Keratinocyte (primary cell): ENCODE measurements around the gene MKS1. TPM values are rescaled to one million over a fixed set of nuclear protein-coding genes. Genes with fewer than 3 reads are reported as not detected.

Experiments
- DNase-seq: peaks from one replicate; pipeline ENCODE4 v3.0.0-alpha.2; 2011; ENCODE audit warnings: low read depth, missing footprints, low spot score
- FAIRE-seq: peaks from 2 replicates; lab custom pipeline; 2011; peaks lifted over from hg19 to GRCh38; lab: Jason Lieb, UNC
- H2AFZ ChIP-seq: 2 replicates; pipeline ENCODE4 v1.6.0; 2012; ENCODE audit warnings: low read length, control low read depth, inconsistent platforms; ENCODE audit not compliant: control insufficient read depth
- H3K27ac ChIP-seq: 2 replicates; pipeline ENCODE4 v1.5.1; 2011; ENCODE audit warnings: low read length; ENCODE audit not compliant: control insufficient read depth, insufficient read depth
- H3K27me3 ChIP-seq: 3 replicates; pipeline ENCODE4 v1.6.0; 2011; ENCODE audit warnings: low read length; ENCODE audit not compliant: control insufficient read depth, insufficient read depth; ENCODE audit errors: extremely low read depth
- H3K36me3 ChIP-seq, 2 experiments: 2 replicates in 1 of 2; 3 replicates in 1 of 2; pipeline ENCODE4 v1.5.1; 2011; ENCODE audit warnings: low read length in 2 of 2, mild to moderate bottlenecking in 1 of 2; ENCODE audit not compliant: control insufficient read depth in 2 of 2, insufficient read depth in 2 of 2; ENCODE audit errors: extremely low read depth in 1 of 2
- H3K4me1 ChIP-seq: 3 replicates; pipeline ENCODE4 v1.5.1; 2011; ENCODE audit warnings: low read length; ENCODE audit not compliant: control insufficient read depth, insufficient read depth; ENCODE audit errors: extremely low read depth
- H3K4me2 ChIP-seq: 3 replicates; pipeline ENCODE4 v1.6.0; 2011; ENCODE audit warnings: low read depth, low read length; ENCODE audit not compliant: control insufficient read depth, insufficient read depth; ENCODE audit errors: extremely low read depth
- H3K4me3 ChIP-seq, 3 experiments: fragments of 200-600 bp in 1 of 3; sonication (generic) in 1 of 3; 2 replicates in 2 of 3; 3 replicates in 1 of 3; pipeline ENCODE4 v1.5.1; 2011 to 2016; ENCODE audit warnings: low read length in 3 of 3, mild to moderate bottlenecking in 3 of 3, control low read depth in 2 of 3, inconsistent platforms in 1 of 3, low read depth in 1 of 3, mixed read lengths in 1 of 3, mixed run types in 1 of 3, moderate library complexity in 1 of 3; ENCODE audit not compliant: control insufficient read depth in 2 of 3, insufficient read depth in 2 of 3; ENCODE audit errors: extremely low read depth in 1 of 3
- H3K79me2 ChIP-seq: 2 replicates; pipeline ENCODE4 v1.6.0; 2012; ENCODE audit warnings: low read length; ENCODE audit not compliant: control insufficient read depth, insufficient read depth
- H3K9ac ChIP-seq: 3 replicates; pipeline ENCODE4 v1.6.0; 2011; ENCODE audit warnings: low read length; ENCODE audit not compliant: control insufficient read depth, insufficient read depth; ENCODE audit errors: extremely low read depth
- H3K9me1 ChIP-seq: 3 replicates; pipeline ENCODE4 v1.6.0; 2011; ENCODE audit warnings: low read length; ENCODE audit not compliant: control insufficient read depth, insufficient read depth; ENCODE audit errors: extremely low read depth
- H3K9me3 ChIP-seq: 2 replicates; pipeline ENCODE4 v1.5.1; 2012; ENCODE audit warnings: low read depth, low read length; ENCODE audit not compliant: control insufficient read depth
- H4K20me1 ChIP-seq: 3 replicates; pipeline ENCODE4 v1.6.0; 2011; ENCODE audit warnings: low read length; ENCODE audit not compliant: control insufficient read depth, insufficient read depth; ENCODE audit errors: extremely low read depth
- EZH2 ChIP-seq: IDR thresholded peaks from one replicate; pipeline ENCODE4 v1.6.1; 2012; ENCODE audit warnings: inconsistent platforms, mild to moderate bottlenecking, low read length, moderate library complexity
- dilution Hi-C: fragments of 300-500 bp; cut with MboI; formaldehyde crosslinking; loops from one replicate; pipeline ENCODE4 v1.7.0; 2020; ENCODE audit warnings: low sequenced_read_pairs; ENCODE audit not compliant: extremely low pct_ligation_motif_present
- polyA plus RNA-seq, 5 experiments: library from polyadenylated mRNA; depleted of rRNA in 3 of 5; stranded (reverse) in 3 of 5; stranded (forward) in 1 of 5; unstranded in 1 of 5; fragments of >200 nt; gene quantifications; 1 replicate in 1 of 5; 2 replicates in 3 of 5; 3 replicates in 1 of 5; pipeline versions ENCODE4 v1.2.1 to v1.2.3, GENCODE V29; 2011 to 2012; ENCODE audit warnings: missing spikeins in 2 of 5, low read depth in 1 of 5, low replicate concordance in 1 of 5
- TF ChIP-seq, protein P1 (sequence below), 3 experiments: IDR thresholded peaks in 1 of 3; conservative IDR thresholded peaks in 1 of 3; optimal IDR thresholded peaks in 1 of 3; 2 replicates in 2 of 3; 3 replicates in 1 of 3; pipeline versions ENCODE3 to v1.5.1; 2011; ENCODE audit warnings: low read length in 3 of 3, mild to moderate bottlenecking in 3 of 3, moderate library complexity in 2 of 3, control low read depth in 1 of 3, inconsistent platforms in 1 of 3; ENCODE audit not compliant: insufficient read depth in 2 of 3; ENCODE audit errors: extremely low read depth in 1 of 3

The MKS1 gene
- polyA plus RNA-seq, 1 donor (not counting 4 experiments of a cell fraction or from before 2014, with no cell fraction given) = 12.2 TPM

DNA sequence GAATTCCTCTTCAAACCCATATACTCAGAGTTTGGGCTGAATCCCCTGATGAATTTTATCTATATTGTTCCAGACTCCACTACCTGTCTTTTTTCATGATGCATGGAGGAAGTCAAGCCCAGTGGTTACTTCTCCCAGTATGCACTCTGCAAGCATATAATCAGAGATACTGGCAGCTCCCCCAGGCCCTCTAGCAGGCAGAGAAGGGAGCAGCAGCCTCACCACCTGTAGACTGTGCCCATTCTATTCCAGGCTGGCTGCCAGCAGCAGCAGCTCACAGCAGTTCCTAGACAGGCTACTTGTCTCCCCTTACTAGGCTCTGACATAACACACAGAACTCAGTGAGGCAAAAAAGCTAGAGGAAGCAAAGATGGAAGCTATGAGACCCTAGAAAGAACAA, 3.4 kb downstream of the MKS1 start:
- Histone ChIP-seq H3K79me2 (no peaks in the 10 kb centered on the region), H3K4me3 (no peak overlapping the region), H3K9ac (no peak overlapping the region), H3K27ac (no peak overlapping the region), H2AFZ (no peak overlapping the region), H3K9me3 (no peaks in the 10 kb centered on the region), H3K4me1 (peaks cover 10% of the 10 kb centered on the region), H4K20me1 (no peaks in the 10 kb centered on the region), H3K27me3 (no peaks in the 10 kb centered on the region), H3K4me2 (no peak overlapping the region), H3K36me3 (peaks cover 10 to 12% of the 10 kb centered on the region in 2 experiments), H3K9me1 (no peaks in the 10 kb centered on the region)
- FAIRE-seq = no peak
- no peak for TF ChIP-seq EZH2
- TF ChIP-seq, protein P1, sequence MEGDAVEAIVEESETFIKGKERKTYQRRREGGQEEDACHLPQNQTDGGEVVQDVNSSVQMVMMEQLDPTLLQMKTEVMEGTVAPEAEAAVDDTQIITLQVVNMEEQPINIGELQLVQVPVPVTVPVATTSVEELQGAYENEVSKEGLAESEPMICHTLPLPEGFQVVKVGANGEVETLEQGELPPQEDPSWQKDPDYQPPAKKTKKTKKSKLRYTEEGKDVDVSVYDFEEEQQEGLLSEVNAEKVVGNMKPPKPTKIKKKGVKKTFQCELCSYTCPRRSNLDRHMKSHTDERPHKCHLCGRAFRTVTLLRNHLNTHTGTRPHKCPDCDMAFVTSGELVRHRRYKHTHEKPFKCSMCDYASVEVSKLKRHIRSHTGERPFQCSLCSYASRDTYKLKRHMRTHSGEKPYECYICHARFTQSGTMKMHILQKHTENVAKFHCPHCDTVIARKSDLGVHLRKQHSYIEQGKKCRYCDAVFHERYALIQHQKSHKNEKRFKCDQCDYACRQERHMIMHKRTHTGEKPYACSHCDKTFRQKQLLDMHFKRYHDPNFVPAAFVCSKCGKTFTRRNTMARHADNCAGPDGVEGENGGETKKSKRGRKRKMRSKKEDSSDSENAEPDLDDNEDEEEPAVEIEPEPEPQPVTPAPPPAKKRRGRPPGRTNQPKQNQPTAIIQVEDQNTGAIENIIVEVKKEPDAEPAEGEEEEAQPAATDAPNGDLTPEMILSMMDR (optimal IDR thresholded peaks at IDR 0.05 in 1 of 3, IDR thresholded peaks at IDR 0.05 in 1 of 3, conservative IDR thresholded peaks at IDR 0.05 in 1 of 3; ENCODE audit: extremely low read depth in 1 of 3, insufficient read depth in 2 of 3, low read length in 3 of 3) = peak in 2 of 3 experiments; percentile 15 to 27
- dilution Hi-C loops = no loop called here
- no peak for DNase-seq

DNA sequence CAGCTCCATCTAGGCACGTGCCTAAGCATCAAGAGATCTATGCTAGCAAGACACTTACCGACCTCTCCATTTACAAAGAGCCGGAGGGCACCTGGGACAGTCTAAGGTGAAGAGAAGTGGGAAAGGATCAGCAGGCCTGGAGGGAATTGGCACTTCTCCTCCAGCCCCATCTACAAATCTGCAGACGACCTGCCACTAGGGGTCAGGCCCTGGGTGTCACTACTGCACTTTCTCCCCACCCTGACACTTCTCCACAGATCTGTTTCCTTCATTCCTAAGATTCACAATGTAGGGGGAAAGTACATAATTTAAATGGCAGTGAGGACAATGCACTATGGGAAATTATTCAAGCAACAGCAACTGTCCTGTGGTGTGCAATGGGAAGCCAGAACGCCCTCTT, 8.1 kb downstream of the MKS1 start:
- Histone ChIP-seq H3K79me2 (no peaks in the 10 kb centered on the region), H3K9ac (no peak overlapping the region), H3K4me1 (no peaks in the 10 kb centered on the region), H3K4me2 (no peak overlapping the region), H3K27me3 (no peaks in the 10 kb centered on the region), H3K9me3 (no peaks in the 10 kb centered on the region), H3K9me1 (no peaks in the 10 kb centered on the region), H3K27ac (no peak overlapping the region), H3K36me3 (peaks cover 13 to 21% of the 10 kb centered on the region in 2 experiments), H4K20me1 (no peaks in the 10 kb centered on the region), H3K4me3 (no peak overlapping the region), H2AFZ (no peak overlapping the region)
- TF ChIP-seq, protein P1 (optimal IDR thresholded peaks at IDR 0.05 in 1 of 3, IDR thresholded peaks at IDR 0.05 in 1 of 3, conservative IDR thresholded peaks at IDR 0.05 in 1 of 3; ENCODE audit: extremely low read depth in 1 of 3, insufficient read depth in 2 of 3, low read length in 3 of 3) = peak; percentile 17 to 38 (median 28)
- no peak for TF ChIP-seq EZH2
- dilution Hi-C loops = no loop called here
- FAIRE-seq (no peak), DNase-seq (no peak)
